Spleen (tissue), 13 donors: ENCODE measurements around the gene TP53TG3D. TPM values are rescaled to one million over a fixed set of nuclear protein-coding genes. Genes with fewer than 3 reads are reported as not detected.
"Not testable (repeated sequence)": the region's sequence is repeated elsewhere in the genome, so short reads cannot be mapped to it uniquely, and the experiment has no call there.

Experiments
- DNase-seq: peaks from one replicate; pipeline ENCODE4 v3.0.0-alpha.2; 2020
- H3K27ac ChIP-seq, 8 donors: fragments of 200-600 bp; sonication (generic) in 7 of 8; 1 replicate in 4 of 8; 2 replicates in 4 of 8; pipeline versions ENCODE4 v1.5.0 to v1.8.0; 2016 to 2021; ENCODE audit warnings: inconsistent platforms in 4 of 8, mild to moderate bottlenecking in 4 of 8, moderate library complexity in 1 of 8
- H3K27me3 ChIP-seq, 7 donors: fragments of 200-600 bp; sonication (generic) in 6 of 7; replicated peaks in 1 of 7; 1 replicate in 4 of 7; 2 replicates in 3 of 7; pipeline versions ENCODE4 v1.5.0 to v1.8.0; 2016 to 2021; ENCODE audit warnings: inconsistent platforms in 3 of 7, mild to moderate bottlenecking in 1 of 7
- H3K36me3 ChIP-seq, 6 donors: fragments of 200-600 bp; sonication (generic) in 5 of 6; 1 replicate in 4 of 6; 2 replicates in 2 of 6; pipeline versions ENCODE4 v1.5.0 to v1.8.0; 2016 to 2021; ENCODE audit warnings: inconsistent platforms in 2 of 6
- H3K4me1 ChIP-seq, 6 donors: fragments of 200-600 bp; sonication (generic) in 5 of 6; 1 replicate in 3 of 6; 2 replicates in 3 of 6; pipeline versions ENCODE4 v1.5.0 to v1.8.0; 2016 to 2021; ENCODE audit warnings: inconsistent platforms in 3 of 6
- H3K4me3 ChIP-seq, 8 donors: fragments of 200-600 bp; sonication (generic) in 7 of 8; 1 replicate in 4 of 8; 2 replicates in 4 of 8; pipeline versions ENCODE4 v1.5.0 to v1.8.0; 2016 to 2021; ENCODE audit warnings: inconsistent platforms in 4 of 8, mild to moderate bottlenecking in 4 of 8, moderate library complexity in 2 of 8
- H3K9me3 ChIP-seq, 8 donors: fragments of 200-600 bp; sonication (generic) in 7 of 8; 1 replicate in 4 of 8; 2 replicates in 4 of 8; pipeline versions ENCODE4 v1.5.0 to v1.8.0; 2016 to 2021; ENCODE audit warnings: inconsistent platforms in 4 of 8
- WGBS, 5 donors: extraction: QIAGEN DNeasy Blood & Tissue Kit in 3 of 5; methylation state at CpG; one replicate each; pipeline versions ENCODE4 v1.1.5 to v1.1.7; 2013 to 2018; 5-methylcytosine and 5-hydroxymethylcytosine counted together
- intact Hi-C: fragments of 100-400 bp; cut with DNase I; formaldehyde crosslinking; loops from one replicate; pipeline ENCODE4 v1.15.0; 2023; ENCODE audit warnings: low total_unique reads
- long read RNA-seq, 2 donors: transcript quantifications; one replicate each; lab custom pipeline, GENCODE V29; 2026
- polyA plus RNA-seq, 3 donors: library from polyadenylated mRNA; stranded (reverse); fragments of 200-250 nt; gene quantifications; one replicate each; pipeline ENCODE4 v1.2.1, GENCODE V29; 2013
- total RNA-seq, 7 donors: library from RNA; depleted of rRNA in 3 of 7; stranded (reverse); fragments of >200 nt in 3 of 7; fragmentation: NEBNext Ultra II Directional in 4 of 7; extraction: Animal tissue kit (Norgen Biotek cat#: 25700) in 4 of 7; gene quantifications; one replicate each; pipeline versions ENCODE4 v1.1.0 to v1.2.1, GENCODE V29; 2016 to 2021
- donor health status: healthy with polysubstance abuse.
- donor health status: DM: no; HTN: no; CAD: no; lungs with moderate emphysema.
- donor health status: DM: no; HTN: no; CAD: no.
- donor health status: Bipolar disorder and iron deficiency.
- donor health status: healthy.
- donor health status: DM: no; HTN: no; CAD: no.
- donor health status: DM: yes; HTN: yes; CAD: no.

The TP53TG3D gene
- total RNA-seq (1 to 10 TPM in 1 of 7 donors, under 1 TPM in 1, not detected in 5; 0.37 to 1.2 TPM), polyA plus RNA-seq (under 1 TPM in 2 of 3 donors, not detected in 1; 0.32 to 0.59 TPM)
- long read RNA-seq, donor 1: 0 reads
- long read RNA-seq, donor 2: 0 reads

- H3K36me3 ChIP-seq, DNase-seq, H3K27ac ChIP-seq, H3K9me3 ChIP-seq, H3K27me3 ChIP-seq, H3K4me1 ChIP-seq, intact Hi-C loops: not testable (repeated sequence)
- H3K4me3 ChIP-seq: peak within 1 kb of the TSS in 2 of 8 donors; percentile 22 to 34
- 36 to 67% (median 41%) methylated on average over 6 to 8 of the region's 26 CpGs; no CpG with 5 or more reads in 1 of the 5 donors for WGBS, 5 donors
These were observed at the start of gene TP53TG3D for GRCh38 chr16:32252986-32253385. TSS of gene TP53TG3D (plus strand) at chr16:32253286. CDS start at chr16:32253354, 68 bp downstream.

GRCh38 chr16:32253507-32253906 is 421 bp downstream of the TP53TG3D start:
- H3K27me3 ChIP-seq, H3K9me3 ChIP-seq, H3K36me3 ChIP-seq, H3K4me1 ChIP-seq, H3K27ac ChIP-seq, intact Hi-C loops: not testable (repeated sequence)
- peak; percentile 45 for DNase-seq
- WGBS, 5 donors: 11 to 48% (median 27%) methylated on average over 4 to 10 of the region's 20 CpGs; no CpG with 5 or more reads in 1 of the 5 donors
- H3K4me3 ChIP-seq: peak overlapping the region in 2 of 8 donors; percentile 22 to 34

GRCh38 chr16:32261526-32261925 is 8.4 kb downstream of the TP53TG3D start:
- intact Hi-C loops: not testable (repeated sequence)

GRCh38 chr16:32263552-32263951 is 10.5 kb downstream of the TP53TG3D start:
- H3K27me3 ChIP-seq, H3K36me3 ChIP-seq, H3K9me3 ChIP-seq, H3K4me1 ChIP-seq, intact Hi-C loops, H3K27ac ChIP-seq, H3K4me3 ChIP-seq: not testable (repeated sequence)
- peak; percentile 16 for DNase-seq
- WGBS, 5 donors: 86 to 92% (median 88%) methylated on average over 5 to 10 of the region's 10 CpGs

More at GRCh38 chr16:32261526-32261925, 8.4 kb downstream of the TP53TG3D start:
- H3K36me3 ChIP-seq, H3K4me3 ChIP-seq, H3K4me1 ChIP-seq, H3K27ac ChIP-seq, H3K27me3 ChIP-seq, H3K9me3 ChIP-seq: not testable (repeated sequence)
- DNase-seq: peak; percentile 38
- 78 to 91% (median 84%) methylated on average over 1 to 5 of the region's 5 CpGs for WGBS, 5 donors

- H3K27ac ChIP-seq, intact Hi-C loops, H3K36me3 ChIP-seq, H3K9me3 ChIP-seq, DNase-seq, H3K27me3 ChIP-seq, H3K4me1 ChIP-seq, H3K4me3 ChIP-seq: not testable (repeated sequence)
- 43 to 77% (median 50%) methylated on average over 1 of the region's 1 CpG for WGBS, 5 donors
These were observed 28.8 kb downstream of the TP53TG3D start for GRCh38 chr16:32281910-32282309.

- DNase-seq, intact Hi-C loops, H3K36me3 ChIP-seq, H3K4me1 ChIP-seq, H3K27me3 ChIP-seq, H3K9me3 ChIP-seq, H3K27ac ChIP-seq, H3K4me3 ChIP-seq: not testable (repeated sequence)
These were observed 29.9 kb downstream of the TP53TG3D start for GRCh38 chr16:32283024-32283423.

GRCh38 chr16:32283917-32284495 is 30.9 kb downstream of the TP53TG3D start:
- H3K27ac ChIP-seq, H3K36me3 ChIP-seq, H3K27me3 ChIP-seq, H3K9me3 ChIP-seq, H3K4me3 ChIP-seq, intact Hi-C loops, DNase-seq, H3K4me1 ChIP-seq: not testable (repeated sequence)
- WGBS, 5 donors: 76 to 84% (median 80%) methylated on average over 5 of the region's 5 CpGs

GRCh38 chr16:32284800-32285796 is 32.0 kb downstream of the TP53TG3D start:
- H3K9me3 ChIP-seq, intact Hi-C loops, H3K27ac ChIP-seq, H3K36me3 ChIP-seq, H3K4me1 ChIP-seq, H3K4me3 ChIP-seq, H3K27me3 ChIP-seq: not testable (repeated sequence)
- 49 to 75% (median 64%) methylated on average over 2 to 3 of the region's 3 CpGs for WGBS, 5 donors
- peak; percentile 59 for DNase-seq

GRCh38 chr16:32286193-32286592 is 33.1 kb downstream of the TP53TG3D start:
- H3K9me3 ChIP-seq, H3K36me3 ChIP-seq, H3K4me3 ChIP-seq, H3K4me1 ChIP-seq, H3K27me3 ChIP-seq, H3K27ac ChIP-seq, intact Hi-C loops: not testable (repeated sequence)
- WGBS, 5 donors: 88 to 93% (median 90%) methylated on average over 7 to 8 of the region's 15 CpGs; no CpG with 5 or more reads in 2 of the 5 donors
- peak; percentile 23 for DNase-seq

- H3K4me3 ChIP-seq, H3K4me1 ChIP-seq, H3K9me3 ChIP-seq, H3K36me3 ChIP-seq, H3K27me3 ChIP-seq, H3K27ac ChIP-seq, intact Hi-C loops: not testable (repeated sequence)
- peak; percentile 17 for DNase-seq
- 67 to 84% (median 79%) methylated on average over 3 to 13 of the region's 15 CpGs for WGBS, 5 donors
These were observed 34.7 kb downstream of the TP53TG3D start for GRCh38 chr16:32287743-32288142.

- H3K27ac ChIP-seq, H3K9me3 ChIP-seq, H3K36me3 ChIP-seq, intact Hi-C loops, H3K27me3 ChIP-seq, H3K4me3 ChIP-seq, H3K4me1 ChIP-seq: not testable (repeated sequence)
- WGBS, 5 donors: 88 to 99% (median 91%) methylated on average over 7 to 10 of the region's 16 CpGs; no CpG with 5 or more reads in 1 of the 5 donors
- peak; percentile 34 for DNase-seq
These were observed 36.1 kb downstream of the TP53TG3D start for GRCh38 chr16:32289197-32289596.
